ENCODE data around the gene PLEKHJ1.

The PLEKHJ1 gene

GRCh38 chr19:2216361-2217225 is 19.5 kb downstream of the PLEKHJ1 start:
- TF ChIP-seq, protein P1, sequence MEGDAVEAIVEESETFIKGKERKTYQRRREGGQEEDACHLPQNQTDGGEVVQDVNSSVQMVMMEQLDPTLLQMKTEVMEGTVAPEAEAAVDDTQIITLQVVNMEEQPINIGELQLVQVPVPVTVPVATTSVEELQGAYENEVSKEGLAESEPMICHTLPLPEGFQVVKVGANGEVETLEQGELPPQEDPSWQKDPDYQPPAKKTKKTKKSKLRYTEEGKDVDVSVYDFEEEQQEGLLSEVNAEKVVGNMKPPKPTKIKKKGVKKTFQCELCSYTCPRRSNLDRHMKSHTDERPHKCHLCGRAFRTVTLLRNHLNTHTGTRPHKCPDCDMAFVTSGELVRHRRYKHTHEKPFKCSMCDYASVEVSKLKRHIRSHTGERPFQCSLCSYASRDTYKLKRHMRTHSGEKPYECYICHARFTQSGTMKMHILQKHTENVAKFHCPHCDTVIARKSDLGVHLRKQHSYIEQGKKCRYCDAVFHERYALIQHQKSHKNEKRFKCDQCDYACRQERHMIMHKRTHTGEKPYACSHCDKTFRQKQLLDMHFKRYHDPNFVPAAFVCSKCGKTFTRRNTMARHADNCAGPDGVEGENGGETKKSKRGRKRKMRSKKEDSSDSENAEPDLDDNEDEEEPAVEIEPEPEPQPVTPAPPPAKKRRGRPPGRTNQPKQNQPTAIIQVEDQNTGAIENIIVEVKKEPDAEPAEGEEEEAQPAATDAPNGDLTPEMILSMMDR (conservative IDR thresholded peaks at IDR 0.05; ENCODE audit: low read depth, low read length), result no peak
- Histone ChIP-seq H3K27ac (no peak overlapping the region), H2AFZ (ENCODE audit: low read depth) (no peak overlapping the region), H3K27me3 (ENCODE audit: insufficient read depth, low read depth) (no peaks in the 10 kb centered on the region), H3K4me1 (ENCODE audit: low read depth, poor library complexity, severe bottlenecking) (no peaks in the 10 kb centered on the region), H3K9ac (no peak overlapping the region), H4K20me1 (ENCODE audit: insufficient read depth) (no peaks in the 10 kb centered on the region), H3K4me3 (IDR thresholded peaks at IDR 0.05; ENCODE audit: insufficient read depth, low read depth, low read length) (no peak overlapping the region), H3K4me2 (no peak overlapping the region), H3K79me2 (ENCODE audit: insufficient read depth, low read depth) (no peaks in the 10 kb centered on the region), H3K36me3 (ENCODE audit: insufficient read depth) (no peaks in the 10 kb centered on the region)

- Histone ChIP-seq H3K27ac (no peak overlapping the region), H2AFZ (ENCODE audit: low read depth) (no peak overlapping the region), H3K79me2 (ENCODE audit: insufficient read depth, low read depth) (no peaks in the 10 kb centered on the region), H3K9ac (no peak overlapping the region), H3K4me2 (no peak overlapping the region), H3K4me1 (ENCODE audit: low read depth, poor library complexity, severe bottlenecking) (no peaks in the 10 kb centered on the region), H3K27me3 (ENCODE audit: insufficient read depth, low read depth) (no peaks in the 10 kb centered on the region), H3K36me3 (ENCODE audit: insufficient read depth) (no peaks in the 10 kb centered on the region), H4K20me1 (ENCODE audit: insufficient read depth) (no peaks in the 10 kb centered on the region), H3K4me3 (IDR thresholded peaks at IDR 0.05; ENCODE audit: insufficient read depth, low read depth, low read length) (no peak overlapping the region)
- TF ChIP-seq, protein P1 (conservative IDR thresholded peaks at IDR 0.05; ENCODE audit: low read depth, low read length), result no peak
Measured at GRCh38 chr19:2215281-2215751, 20.8 kb downstream of the PLEKHJ1 start.

GRCh38 chr19:2214251-2214650 is 21.9 kb downstream of the PLEKHJ1 start:
- H3K4me1 ChIP-seq (ENCODE audit: low read depth, poor library complexity, severe bottlenecking), result no peaks in the 10 kb centered on the region
- no peak overlapping the region for H3K4me2 ChIP-seq
- H2AFZ ChIP-seq (ENCODE audit: low read depth), result no peak overlapping the region
- no peak overlapping the region for H3K9ac ChIP-seq
- TF ChIP-seq, protein P1 (conservative IDR thresholded peaks at IDR 0.05; ENCODE audit: low read depth, low read length), result no peak
- no peaks in the 10 kb centered on the region for H3K79me2 ChIP-seq (ENCODE audit: insufficient read depth, low read depth)
- H3K27me3 ChIP-seq (ENCODE audit: insufficient read depth, low read depth), result no peaks in the 10 kb centered on the region
- no peak overlapping the region for H3K27ac ChIP-seq
- H3K4me3 ChIP-seq (IDR thresholded peaks at IDR 0.05; ENCODE audit: insufficient read depth, low read depth, low read length), result no peak overlapping the region
- H3K36me3 ChIP-seq (ENCODE audit: insufficient read depth), result no peaks in the 10 kb centered on the region
- H4K20me1 ChIP-seq (ENCODE audit: insufficient read depth), result no peaks in the 10 kb centered on the region

GRCh38 chr19:2213799-2214198 is 22.3 kb downstream of the PLEKHJ1 start:
- TF ChIP-seq, protein P1 (conservative IDR thresholded peaks at IDR 0.05; ENCODE audit: low read depth, low read length), result no peak
- no peaks in the 10 kb centered on the region for H3K4me1 ChIP-seq (ENCODE audit: low read depth, poor library complexity, severe bottlenecking)
- H3K27ac ChIP-seq, result no peak overlapping the region
- H3K9ac ChIP-seq, result no peak overlapping the region
- no peak overlapping the region for H3K4me2 ChIP-seq
- no peaks in the 10 kb centered on the region for H3K27me3 ChIP-seq (ENCODE audit: insufficient read depth, low read depth)
- no peaks in the 10 kb centered on the region for H3K79me2 ChIP-seq (ENCODE audit: insufficient read depth, low read depth)
- H3K4me3 ChIP-seq (IDR thresholded peaks at IDR 0.05; ENCODE audit: insufficient read depth, low read depth, low read length), result no peak overlapping the region
- H4K20me1 ChIP-seq (ENCODE audit: insufficient read depth), result no peaks in the 10 kb centered on the region
- no peak overlapping the region for H2AFZ ChIP-seq (ENCODE audit: low read depth)
- H3K36me3 ChIP-seq (ENCODE audit: insufficient read depth), result no peaks in the 10 kb centered on the region
